ENCODE measurements around the gene ABCE1.

DNA sequence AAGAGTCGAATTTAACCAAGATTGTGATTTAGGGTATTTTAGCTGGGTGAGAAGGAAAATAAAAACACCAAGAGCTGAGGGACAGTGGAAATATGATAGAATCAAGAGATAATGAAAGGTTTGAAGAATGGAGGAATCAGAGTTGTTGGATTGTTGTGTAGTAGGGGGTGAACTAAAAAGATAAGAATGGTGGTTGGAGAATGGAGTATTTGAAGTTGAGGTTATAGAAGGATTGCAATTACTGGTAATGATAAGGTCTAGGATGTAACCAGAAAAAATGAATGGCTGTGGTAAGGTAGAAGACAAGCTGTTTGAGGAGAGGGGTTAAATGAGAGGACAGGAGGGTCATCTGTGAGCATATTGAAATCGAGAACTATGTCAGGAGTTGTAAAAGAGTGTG lies 4.5 kb downstream of the ABCE1 start:
- TF ChIP-seq, protein P1, sequence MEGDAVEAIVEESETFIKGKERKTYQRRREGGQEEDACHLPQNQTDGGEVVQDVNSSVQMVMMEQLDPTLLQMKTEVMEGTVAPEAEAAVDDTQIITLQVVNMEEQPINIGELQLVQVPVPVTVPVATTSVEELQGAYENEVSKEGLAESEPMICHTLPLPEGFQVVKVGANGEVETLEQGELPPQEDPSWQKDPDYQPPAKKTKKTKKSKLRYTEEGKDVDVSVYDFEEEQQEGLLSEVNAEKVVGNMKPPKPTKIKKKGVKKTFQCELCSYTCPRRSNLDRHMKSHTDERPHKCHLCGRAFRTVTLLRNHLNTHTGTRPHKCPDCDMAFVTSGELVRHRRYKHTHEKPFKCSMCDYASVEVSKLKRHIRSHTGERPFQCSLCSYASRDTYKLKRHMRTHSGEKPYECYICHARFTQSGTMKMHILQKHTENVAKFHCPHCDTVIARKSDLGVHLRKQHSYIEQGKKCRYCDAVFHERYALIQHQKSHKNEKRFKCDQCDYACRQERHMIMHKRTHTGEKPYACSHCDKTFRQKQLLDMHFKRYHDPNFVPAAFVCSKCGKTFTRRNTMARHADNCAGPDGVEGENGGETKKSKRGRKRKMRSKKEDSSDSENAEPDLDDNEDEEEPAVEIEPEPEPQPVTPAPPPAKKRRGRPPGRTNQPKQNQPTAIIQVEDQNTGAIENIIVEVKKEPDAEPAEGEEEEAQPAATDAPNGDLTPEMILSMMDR (IDR thresholded peaks at IDR 0.05; ENCODE audit: low read depth, low read length, poor library complexity, severe bottlenecking) = no peak
- TF ChIP-seq EZH2phosphoT487 (IDR thresholded peaks at IDR 0.05; ENCODE audit: borderline replicate concordance, low read length) = no peak

Measured in DOHH2 (cell line).